HepG2 (cell line): ENCODE measurements around the gene SIN3A. TPM values are rescaled to one million over a fixed set of nuclear protein-coding genes. Genes with fewer than 3 reads are reported as not detected.

ENCODE experiments used
- DNMT3B ChIP-seq: conservative IDR thresholded peaks from 2 replicates; pipeline ENCODE4 v1.6.1; 2016; ENCODE audit warnings: missing biosample characterization, control low read depth
- HNRNPL ChIP-seq: fragments of 200-400 bp; formaldehyde crosslinking; IDR thresholded peaks from 2 replicates; pipeline ENCODE4 v1.6.1; 2017; ENCODE audit warnings: mild to moderate bottlenecking, low read depth, low read length
- IRF9 ChIP-seq: sonication (generic); formaldehyde crosslinking; IDR thresholded peaks from 2 replicates; pipeline ENCODE4 v1.8.0; 2022; ENCODE audit warnings: missing genetic modification reagents, mild to moderate bottlenecking, borderline replicate concordance
- MXI1 ChIP-seq: IDR thresholded peaks from 3 replicates; pipeline ENCODE4 v1.6.1; 2012; ENCODE audit warnings: low read depth, low read length, inconsistent platforms, borderline replicate concordance
- MYNN ChIP-seq: sonication (generic); formaldehyde crosslinking; IDR thresholded peaks from 2 replicates; pipeline ENCODE4 v1.4.0; 2020; ENCODE audit warnings: mild to moderate bottlenecking, low read depth, missing genetic modification reagents
- SKI ChIP-seq: fragments of 450-650 bp; IDR thresholded peaks from one replicate; pipeline ENCODE4 v1.6.1; 2018; ENCODE audit warnings: mild to moderate bottlenecking; ENCODE audit not compliant: partially characterized antibody
- SKIL ChIP-seq: sonication (generic); formaldehyde crosslinking; IDR thresholded peaks from 2 replicates; pipeline ENCODE4 v1.8.0; 2022; ENCODE audit warnings: missing genetic modification reagents, mild to moderate bottlenecking, moderate library complexity, borderline replicate concordance
- SUZ12 ChIP-seq: fragments of 150-350 bp; IDR thresholded peaks from 2 replicates; pipeline ENCODE4 v1.6.1; 2014; ENCODE audit warnings: low read depth, low read length
- TRIM24 ChIP-seq: sonication (generic); formaldehyde crosslinking; IDR thresholded peaks from 2 replicates; pipeline ENCODE4 v1.8.0; 2022; ENCODE audit warnings: mild to moderate bottlenecking, missing genetic modification reagents
- ZBTB14 ChIP-seq: sonication (generic); formaldehyde crosslinking; IDR thresholded peaks from 2 replicates; pipeline ENCODE4 v1.4.0; 2020; ENCODE audit warnings: missing genetic modification reagents
- ZNF672 ChIP-seq: sonication (generic); formaldehyde crosslinking; IDR thresholded peaks from 2 replicates; pipeline ENCODE4 v1.8.1; 2022; ENCODE audit warnings: missing genetic modification reagents
- ZNF761 ChIP-seq: sonication (generic); formaldehyde crosslinking; conservative IDR thresholded peaks from 2 replicates; pipeline ENCODE4 v1.4.0; 2020; ENCODE audit warnings: mild to moderate bottlenecking, missing genetic modification reagents
- ZNF784 ChIP-seq: sonication (generic); formaldehyde crosslinking; IDR thresholded peaks from 2 replicates; pipeline ENCODE4 v1.5.1; 2020; ENCODE audit warnings: missing genetic modification reagents, mild to moderate bottlenecking, borderline replicate concordance
- ZNF792 ChIP-seq: IDR thresholded peaks from 2 replicates; pipeline ENCODE4 v1.6.1; 2016
- ZSCAN25 ChIP-seq: sonication (generic); formaldehyde crosslinking; IDR thresholded peaks from 2 replicates; pipeline ENCODE4 v1.8.0; 2022; ENCODE audit warnings: mild to moderate bottlenecking, missing genetic modification reagents
- polyA plus RNA-seq, 8 experiments: library from polyadenylated mRNA; depleted of rRNA in 3 of 8; stranded (reverse) in 7 of 8; unstranded in 1 of 8; fragments of >200 nt; fragmentation: Illumina TruSeq in 4 of 8; extraction: Trizol in 4 of 8; gene quantifications; 2 replicates each; pipeline versions ENCODE4 v1.2.1 to v1.2.3, GENCODE V29; 2011 to 2016; ENCODE audit warnings: low read depth in 4 of 8, missing spikeins in 1 of 8, mixed read lengths in 1 of 8; ENCODE audit not compliant: insufficient read depth in 1 of 8
- total RNA-seq, 5 experiments: library from RNA; depleted of rRNA; stranded (reverse); fragments of >200 nt; fragmentation: Illumina TruSeq; extraction: Trizol; gene quantifications; 2 replicates each; pipeline ENCODE4 v1.2.3, GENCODE V29; 2016; ENCODE audit warnings: low read depth in 1 of 5
- TF ChIP-seq, protein P1 (sequence below): sonication (generic); formaldehyde crosslinking; IDR thresholded peaks from 2 replicates; pipeline ENCODE4 v1.8.0; 2022; ENCODE audit warnings: low read depth, missing genetic modification reagents
- TF ChIP-seq, protein P2 (sequence below): sonication (generic); formaldehyde crosslinking; IDR thresholded peaks from 2 replicates; pipeline ENCODE4 v1.4.0; 2020; ENCODE audit warnings: missing genetic modification reagents

The SIN3A gene
- total and polyA plus RNA-seq, 2 of the 13 experiments (the other 11 are each of a cell fraction or from before 2014, with no cell fraction given), result 16.1 to 28.1 TPM

- TF ChIP-seq SKIL (peak; percentile 31; the same call in 1 of the 2 replicates), HNRNPL (0 out of 2 replicates have a peak, but pooled peaks have one; percentile 17), DNMT3B (CRISPR knock-in tag) (no peak), ZNF672 (CRISPR knock-in tag) (no peak), ZBTB14 (CRISPR knock-in tag) (no peak), ZSCAN25 (CRISPR knock-in tag) (no peak; the same call in 1 of the 2 replicates), SKI (peak; percentile 83), MXI1 (peak; percentile 96; the same call in 2 of the 3 replicates), TRIM24 (no peak; the same call in 1 of the 2 replicates), ZNF761 (CRISPR knock-in tag) (0 out of 2 replicates have a peak, but pooled peaks have one; percentile 19), MYNN (CRISPR knock-in tag) (no peak), SUZ12 (no peak), ZNF792 (peak; percentile 67), ZNF784 (no peak), IRF9 (CRISPR knock-in tag) (no peak)
- TF ChIP-seq, protein P1, sequence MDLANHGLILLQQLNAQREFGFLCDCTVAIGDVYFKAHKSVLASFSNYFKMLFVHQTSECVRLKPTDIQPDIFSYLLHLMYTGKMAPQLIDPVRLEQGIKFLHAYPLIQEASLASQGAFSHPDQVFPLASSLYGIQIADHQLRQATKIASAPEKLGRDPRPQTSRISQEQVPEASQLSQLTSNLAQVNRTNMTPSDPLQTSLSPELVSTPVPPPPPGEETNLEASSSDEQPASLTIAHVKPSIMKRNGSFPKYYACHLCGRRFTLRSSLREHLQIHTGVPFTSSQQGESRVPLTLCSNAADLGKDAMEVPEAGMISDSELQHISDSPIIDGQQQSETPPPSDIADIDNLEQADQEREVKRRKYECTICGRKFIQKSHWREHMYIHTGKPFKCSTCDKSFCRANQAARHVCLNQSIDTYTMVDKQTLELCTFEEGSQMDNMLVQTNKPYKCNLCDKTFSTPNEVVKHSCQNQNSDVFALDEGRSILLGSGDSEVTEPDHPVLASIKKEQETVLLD (CRISPR knock-in tag), result peak; percentile 93
- TF ChIP-seq, protein P2, sequence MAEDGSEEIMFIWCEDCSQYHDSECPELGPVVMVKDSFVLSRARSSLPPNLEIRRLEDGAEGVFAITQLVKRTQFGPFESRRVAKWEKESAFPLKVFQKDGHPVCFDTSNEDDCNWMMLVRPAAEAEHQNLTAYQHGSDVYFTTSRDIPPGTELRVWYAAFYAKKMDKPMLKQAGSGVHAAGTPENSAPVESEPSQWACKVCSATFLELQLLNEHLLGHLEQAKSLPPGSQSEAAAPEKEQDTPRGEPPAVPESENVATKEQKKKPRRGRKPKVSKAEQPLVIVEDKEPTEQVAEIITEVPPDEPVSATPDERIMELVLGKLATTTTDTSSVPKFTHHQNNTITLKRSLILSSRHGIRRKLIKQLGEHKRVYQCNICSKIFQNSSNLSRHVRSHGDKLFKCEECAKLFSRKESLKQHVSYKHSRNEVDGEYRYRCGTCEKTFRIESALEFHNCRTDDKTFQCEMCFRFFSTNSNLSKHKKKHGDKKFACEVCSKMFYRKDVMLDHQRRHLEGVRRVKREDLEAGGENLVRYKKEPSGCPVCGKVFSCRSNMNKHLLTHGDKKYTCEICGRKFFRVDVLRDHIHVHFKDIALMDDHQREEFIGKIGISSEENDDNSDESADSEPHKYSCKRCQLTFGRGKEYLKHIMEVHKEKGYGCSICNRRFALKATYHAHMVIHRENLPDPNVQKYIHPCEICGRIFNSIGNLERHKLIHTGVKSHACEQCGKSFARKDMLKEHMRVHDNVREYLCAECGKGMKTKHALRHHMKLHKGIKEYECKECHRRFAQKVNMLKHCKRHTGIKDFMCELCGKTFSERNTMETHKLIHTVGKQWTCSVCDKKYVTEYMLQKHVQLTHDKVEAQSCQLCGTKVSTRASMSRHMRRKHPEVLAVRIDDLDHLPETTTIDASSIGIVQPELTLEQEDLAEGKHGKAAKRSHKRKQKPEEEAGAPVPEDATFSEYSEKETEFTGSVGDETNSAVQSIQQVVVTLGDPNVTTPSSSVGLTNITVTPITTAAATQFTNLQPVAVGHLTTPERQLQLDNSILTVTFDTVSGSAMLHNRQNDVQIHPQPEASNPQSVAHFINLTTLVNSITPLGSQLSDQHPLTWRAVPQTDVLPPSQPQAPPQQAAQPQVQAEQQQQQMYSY (CRISPR knock-in tag), result no peak; the same call in 1 of the 2 replicates
Observed at GRCh38 chr15:75453703-75454470, 2.4 kb upstream of the SIN3A start (continued).
